Measurements from ENCODE around the gene JMJD6. TPM values are rescaled to one million over a fixed set of nuclear protein-coding genes. Genes with fewer than 3 reads are reported as not detected.

The JMJD6 gene
- total and polyA plus RNA-seq, 9 of the 15 experiments (the other 6 are each of a cell fraction or from before 2014, with no cell fraction given), result 2.5 to 52.3 (median 36.3) TPM

GRCh38 chr17:76740329-76741118 lies 14.1 kb upstream of the JMJD6 start (continued):
- TF ChIP-seq POU5F1 (IDR thresholded peaks at IDR 0.05; ENCODE audit: borderline replicate concordance, low read depth, low read length, partially characterized antibody) (no peak), PRMT5 (CRISPR knock-in tag; IDR thresholded peaks at IDR 0.05) (no peak), MLLT1 (IDR thresholded peaks at IDR 0.05) (peak in 1 of 2 experiments; percentile 1; a peak in 1 of 4 replicates), ETV5 (CRISPR knock-in tag; IDR thresholded peaks at IDR 0.05; ENCODE audit: low read depth) (no peak), ZNF121 (CRISPR knock-in tag; conservative IDR thresholded peaks at IDR 0.05) (peak; percentile 62; the same call in 1 of the 2 replicates), ZNF699 (CRISPR knock-in tag; IDR thresholded peaks at IDR 0.05; ENCODE audit: insufficient replicate concordance) (no peak), RAD21 (CRISPR knock-in tag; conservative IDR thresholded peaks at IDR 0.05 in 1 of 2, IDR thresholded peaks at IDR 0.05 in 1 of 2) (no peak), ARID1B (IDR thresholded peaks at IDR 0.05) (no peak), ZNF609 (CRISPR knock-in tag; IDR thresholded peaks at IDR 0.05; ENCODE audit: borderline replicate concordance) (no peak), THAP12 (CRISPR knock-in tag; IDR thresholded peaks at IDR 0.05) (no peak), MEIS2 (IDR thresholded peaks at IDR 0.05; ENCODE audit: partially characterized antibody) (peak; percentile 57), EP400 (IDR thresholded peaks at IDR 0.05) (0 out of 2 replicates have a peak, but pooled peaks have one; percentile 21), NFIC (IDR thresholded peaks at IDR 0.05) (peak; percentile 78), HNRNPLL (IDR thresholded peaks at IDR 0.05; ENCODE audit: low read depth, low read length, poor library complexity, severe bottlenecking) (no peak), SIN3B (IDR thresholded peaks at IDR 0.05; ENCODE audit: low read depth) (0 out of 2 replicates have a peak, but pooled peaks have one; percentile 20), C11orf30 (IDR thresholded peaks at IDR 0.05; ENCODE audit: low read depth) (peak; percentile 47; the same call in 1 of the 2 replicates)
